H9 (cell line): ENCODE measurements around the gene SLC11A1. TPM values are rescaled to one million over a fixed set of nuclear protein-coding genes. Genes with fewer than 3 reads are reported as not detected.

ENCODE experiments used
- DNase-seq: peaks from one replicate; pipeline ENCODE4 v3.0.0-alpha.2; 2017
- H2AFZ ChIP-seq: one replicate; pipeline ENCODE4 v1.6.1; 2013; ENCODE audit warnings: mild to moderate bottlenecking, low read length, control low read depth, moderate library complexity
- H2AK5ac ChIP-seq: 2 replicates; pipeline ENCODE4 v1.6.1; 2013; ENCODE audit warnings: low read length, control low read depth, mixed read lengths; ENCODE audit not compliant: insufficient read length
- H2BK120ac ChIP-seq: one replicate; pipeline ENCODE4 v1.6.1; 2013; ENCODE audit warnings: low read depth, mild to moderate bottlenecking, low read length, control low read depth, inconsistent platforms; ENCODE audit not compliant: poor library complexity, severe bottlenecking
- H2BK12ac ChIP-seq: 2 replicates; pipeline ENCODE4 v1.6.1; 2013; ENCODE audit warnings: low read length, control low read depth, mixed read lengths, low read depth; ENCODE audit not compliant: insufficient read length
- H2BK15ac ChIP-seq: 2 replicates; pipeline ENCODE4 v1.6.1; 2013; ENCODE audit warnings: low read depth, low read length, control low read depth
- H2BK20ac ChIP-seq: one replicate; pipeline ENCODE4 v1.6.1; 2013; ENCODE audit warnings: low read depth, mild to moderate bottlenecking, low read length, control low read depth, inconsistent platforms; ENCODE audit not compliant: poor library complexity, severe bottlenecking
- H2BK5ac ChIP-seq: 2 replicates; pipeline ENCODE4 v1.6.1; 2013; ENCODE audit warnings: low read length, control low read depth, mixed read lengths; ENCODE audit not compliant: insufficient read length
- H3K14ac ChIP-seq: 2 replicates; pipeline ENCODE4 v1.6.1; 2013; ENCODE audit warnings: low read length, control low read depth; ENCODE audit not compliant: insufficient read depth
- H3K18ac ChIP-seq: 2 replicates; pipeline ENCODE4 v1.6.1; 2013; ENCODE audit warnings: low read depth, mild to moderate bottlenecking, mixed read lengths, low read length, control low read depth; ENCODE audit not compliant: insufficient read length
- H3K23ac ChIP-seq: 2 replicates; pipeline ENCODE4 v1.6.1; 2013; ENCODE audit warnings: low read length, control low read depth, mixed read lengths, low read depth; ENCODE audit not compliant: insufficient read length
- H3K23me2 ChIP-seq: 2 replicates; pipeline ENCODE4 v1.6.1; 2013; ENCODE audit warnings: low read depth, mild to moderate bottlenecking, mixed read lengths, low read length, control low read depth; ENCODE audit not compliant: insufficient read length, poor library complexity, severe bottlenecking
- H3K27ac ChIP-seq: 2 replicates; pipeline ENCODE4 v1.5.1; 2013; ENCODE audit warnings: low read length, control low read depth, mixed read lengths, low read depth; ENCODE audit not compliant: insufficient read length
- H3K27me3 ChIP-seq: 2 replicates; pipeline ENCODE4 v1.6.1; 2013; ENCODE audit warnings: low read length, control low read depth, inconsistent platforms; ENCODE audit not compliant: insufficient read depth
- H3K4ac ChIP-seq: 2 replicates; pipeline ENCODE4 v1.6.1; 2013; ENCODE audit warnings: low read depth, mild to moderate bottlenecking, control low read depth, inconsistent platforms, low read length, moderate library complexity
- H3K4me1 ChIP-seq: 2 replicates; pipeline ENCODE4 v1.6.1; 2013; ENCODE audit warnings: low read length, control low read depth, inconsistent platforms; ENCODE audit not compliant: insufficient read depth
- H3K4me2 ChIP-seq: 2 replicates; pipeline ENCODE4 v1.6.1; 2013; ENCODE audit warnings: low read length, control low read depth, mixed read lengths; ENCODE audit not compliant: insufficient read length, insufficient read depth
- H3K56ac ChIP-seq: 2 replicates; pipeline ENCODE4 v1.6.1; 2013; ENCODE audit warnings: low read depth, mild to moderate bottlenecking, mixed read lengths, low read length, control low read depth; ENCODE audit not compliant: insufficient read length
- H3K79me1 ChIP-seq: 2 replicates; pipeline ENCODE4 v1.6.1; 2013; ENCODE audit warnings: low read depth, mild to moderate bottlenecking, moderate library complexity, low read length, control low read depth, inconsistent platforms; ENCODE audit not compliant: insufficient read depth, poor library complexity, severe bottlenecking
- H3K79me2 ChIP-seq: 2 replicates; pipeline ENCODE4 v1.6.1; 2013; ENCODE audit warnings: low read length, control low read depth, inconsistent platforms; ENCODE audit not compliant: insufficient read depth
- H3K9ac ChIP-seq: 2 replicates; pipeline ENCODE4 v1.6.1; 2013; ENCODE audit warnings: low read length, control low read depth, mixed read lengths; ENCODE audit not compliant: insufficient read length; ENCODE audit errors: extremely low read depth
- H3K9me3 ChIP-seq: one replicate; pipeline ENCODE4 v1.6.1; 2013; ENCODE audit warnings: low read depth, low read length, inconsistent platforms; ENCODE audit not compliant: control insufficient read depth
- H3T11ph ChIP-seq: one replicate; pipeline ENCODE4 v1.6.1; 2013; ENCODE audit warnings: mild to moderate bottlenecking, low read length, control low read depth, inconsistent platforms
- H4K20me1 ChIP-seq: one replicate; pipeline ENCODE4 v1.6.1; 2013; ENCODE audit not compliant: control insufficient read depth, insufficient read length, insufficient read depth
- H4K5ac ChIP-seq: 2 replicates; pipeline ENCODE4 v1.6.1; 2013; ENCODE audit warnings: low read depth, mild to moderate bottlenecking, mixed read lengths, low read length, control low read depth; ENCODE audit not compliant: insufficient read length
- H4K8ac ChIP-seq: replicated peaks from 2 replicates; pipeline ENCODE4 v1.6.1; 2013; ENCODE audit warnings: low read length, control low read depth, mixed read lengths, low read depth; ENCODE audit not compliant: insufficient read length
- H4K91ac ChIP-seq: 2 replicates; pipeline ENCODE4 v1.6.1; 2013; ENCODE audit warnings: low read depth, mild to moderate bottlenecking, moderate library complexity, mixed read lengths, low read length, control low read depth; ENCODE audit not compliant: insufficient read length
- H3K27ac Mint-ChIP-seq, 3 experiments: 2 replicates in 2 of 3; 3 replicates in 1 of 3; pipeline ENCODE4 v1.8.0; 2020 to 2021; ENCODE audit warnings: mixed read lengths in 3 of 3, mild to moderate bottlenecking in 1 of 3, moderate library complexity in 1 of 3
- H3K27me3 Mint-ChIP-seq: 2 replicates; pipeline ENCODE4 v1.8.0; 2021; ENCODE audit warnings: low read depth, mild to moderate bottlenecking, moderate library complexity, mixed read lengths
- H3K36me3 Mint-ChIP-seq, 3 experiments: 2 replicates in 2 of 3; 3 replicates in 1 of 3; pipeline ENCODE4 v1.8.0; 2020 to 2021; ENCODE audit warnings: low read depth in 3 of 3, mixed read lengths in 3 of 3; ENCODE audit not compliant: insufficient read depth in 1 of 3
- H3K4me1 Mint-ChIP-seq, 2 experiments: 2 replicates each; pipeline ENCODE4 v1.8.0; 2020; ENCODE audit warnings: mixed read lengths in 2 of 2
- H3K4me3 Mint-ChIP-seq, 2 experiments: 2 replicates in 1 of 2; 3 replicates in 1 of 2; pipeline ENCODE4 v1.8.0; 2020 to 2021; ENCODE audit warnings: mild to moderate bottlenecking in 2 of 2, mixed read lengths in 2 of 2, moderate library complexity in 1 of 2
- H3K9me3 Mint-ChIP-seq, 2 experiments: 2 replicates in 1 of 2; 3 replicates in 1 of 2; pipeline ENCODE4 v1.8.0; 2020; ENCODE audit warnings: mild to moderate bottlenecking in 2 of 2, mixed read lengths in 2 of 2, moderate library complexity in 1 of 2
- WGBS: extraction: QIAGEN DNeasy Blood & Tissue Kit; methylation state at CpG from one replicate; pipeline ENCODE4 v1.1.7; 2013; ENCODE audit warnings: missing lambda C conversion rate, low lambda C conversion rate, mixed read lengths; ENCODE audit not compliant: insufficient read length; ENCODE audit errors: extremely low coverage; 5-methylcytosine and 5-hydroxymethylcytosine counted together
- total RNA-seq: library from RNA; stranded (reverse); gene quantifications from 2 replicates; pipeline ENCODE4 v1.2.1, GENCODE V29; 2021
- TF ChIP-seq, protein P1 (sequence below): fragments of 200-600 bp; sonication (generic); conservative IDR thresholded peaks from 3 replicates; pipeline ENCODE4 v1.8.0; 2021; ENCODE audit warnings: antibody characterized with exemption, mild to moderate bottlenecking

The SLC11A1 gene
- total RNA-seq, 1 experiment from 2014 or later, result 0.11 TPM

DNA sequence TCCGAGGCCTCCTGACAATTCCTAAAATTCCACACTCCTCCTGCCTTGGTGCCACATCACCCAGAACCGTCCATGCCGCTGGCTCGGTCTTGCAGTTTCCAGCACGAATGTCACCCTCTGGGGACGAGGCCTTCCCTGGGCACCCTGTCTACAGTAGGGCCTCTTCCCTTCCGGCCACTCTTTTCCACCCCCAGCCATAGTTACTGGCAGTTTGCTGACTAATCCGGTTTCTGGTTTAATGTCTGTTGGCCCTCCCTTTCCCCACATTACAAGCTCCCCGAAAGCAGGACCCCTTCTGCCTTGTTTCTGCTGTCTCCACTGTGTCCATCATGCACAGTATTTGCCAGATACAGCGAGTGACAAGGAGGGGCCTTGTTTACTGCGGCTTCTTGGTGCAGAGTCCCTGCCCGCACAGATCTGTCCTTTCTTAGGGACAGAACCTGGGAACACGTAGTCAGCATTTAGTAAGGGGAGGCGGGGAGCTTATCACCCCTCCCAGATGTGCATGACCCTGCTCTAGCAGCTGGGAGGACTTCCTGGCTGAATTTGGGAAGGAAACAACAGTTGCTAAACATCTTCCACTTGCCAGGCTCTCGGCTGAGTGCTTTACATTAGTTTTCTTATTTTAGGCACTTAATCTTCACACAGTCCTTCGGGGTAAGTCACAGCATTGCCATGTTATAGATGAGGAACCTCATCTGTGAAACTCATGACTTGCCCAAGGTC is 49.0 kb upstream of the SLC11A1 start:
- Histone ChIP-seq H4K8ac (no peak overlapping the region), H3K9me3 (no peaks in the 10 kb centered on the region), H2BK5ac (no peak overlapping the region), H3K56ac (no peak overlapping the region), H2AK5ac (no peak overlapping the region), H3K14ac (peak overlapping the region; percentile 6; the same call in 1 of the 2 replicates), H3K9ac (peak overlapping the region; percentile 4), H2BK15ac (no peak overlapping the region), H4K5ac (no peak overlapping the region), H3K4ac (no peak overlapping the region), H3K18ac (no peak overlapping the region), H3K23me2 (no peaks in the 10 kb centered on the region), H2BK120ac (no peak overlapping the region), H3K79me1 (no peaks in the 10 kb centered on the region), H2AFZ (no peak overlapping the region), H3K4me1 (no peaks in the 10 kb centered on the region), H3K4me2 (no peak overlapping the region), H3K23ac (no peak overlapping the region), H3T11ph (no peak overlapping the region), H3K79me2 (no peaks in the 10 kb centered on the region), H4K91ac (no peak overlapping the region), H2BK20ac (no peak overlapping the region), H2BK12ac (no peak overlapping the region), H3K27ac (no peak overlapping the region), H4K20me1 (no peaks in the 10 kb centered on the region), H3K27me3 (no peaks in the 10 kb centered on the region)
- peaks cover 16 to 25% of the 10 kb centered on the region in 2 experiments for H3K4me1 Mint-ChIP-seq
- H3K36me3 Mint-ChIP-seq, result no peaks in the 10 kb centered on the region
- DNase-seq, result no peak
- H3K9me3 Mint-ChIP-seq, result no peaks in the 10 kb centered on the region
- WGBS, result no CpG with 5 or more reads among the region's 16 CpGs
- H3K4me3 Mint-ChIP-seq, result no peak overlapping the region; a peak in 1 of 5 replicates
- peak overlapping the region; percentile 46 to 92 (median 85); a peak in 5 of 7 replicates for H3K27ac Mint-ChIP-seq
- H3K27me3 Mint-ChIP-seq, result no peaks in the 10 kb centered on the region
- TF ChIP-seq, protein P1, sequence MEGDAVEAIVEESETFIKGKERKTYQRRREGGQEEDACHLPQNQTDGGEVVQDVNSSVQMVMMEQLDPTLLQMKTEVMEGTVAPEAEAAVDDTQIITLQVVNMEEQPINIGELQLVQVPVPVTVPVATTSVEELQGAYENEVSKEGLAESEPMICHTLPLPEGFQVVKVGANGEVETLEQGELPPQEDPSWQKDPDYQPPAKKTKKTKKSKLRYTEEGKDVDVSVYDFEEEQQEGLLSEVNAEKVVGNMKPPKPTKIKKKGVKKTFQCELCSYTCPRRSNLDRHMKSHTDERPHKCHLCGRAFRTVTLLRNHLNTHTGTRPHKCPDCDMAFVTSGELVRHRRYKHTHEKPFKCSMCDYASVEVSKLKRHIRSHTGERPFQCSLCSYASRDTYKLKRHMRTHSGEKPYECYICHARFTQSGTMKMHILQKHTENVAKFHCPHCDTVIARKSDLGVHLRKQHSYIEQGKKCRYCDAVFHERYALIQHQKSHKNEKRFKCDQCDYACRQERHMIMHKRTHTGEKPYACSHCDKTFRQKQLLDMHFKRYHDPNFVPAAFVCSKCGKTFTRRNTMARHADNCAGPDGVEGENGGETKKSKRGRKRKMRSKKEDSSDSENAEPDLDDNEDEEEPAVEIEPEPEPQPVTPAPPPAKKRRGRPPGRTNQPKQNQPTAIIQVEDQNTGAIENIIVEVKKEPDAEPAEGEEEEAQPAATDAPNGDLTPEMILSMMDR, result no peak
